HG02973 (cell line): Measurements from ENCODE around the gene CNTFR.
"Not testable (repeated sequence)": the region's sequence is repeated elsewhere in the genome, so short reads cannot be mapped to it uniquely, and the experiment has no call there.

Experiments used
- ATAC-seq: cut with Tn5 transposase; IDR thresholded peaks from one replicate; pipeline ENCODE4 v1.9.1; 2021; ENCODE audit warnings: moderate library complexity; ENCODE audit not compliant: unreplicated experiment

CNTFR gene

GRCh38 chr9:34589636-34590380 lies at the start of gene CNTFR:
CNTFR (minus strand) TSS chr9:34589724; CDS start chr9:34568981, 20,743 bp downstream.
- ATAC-seq, result no peak

- not testable (repeated sequence) for ATAC-seq
These were observed 49.8 kb upstream of the CNTFR start for GRCh38 chr9:34639322-34639721.

GRCh38 chr9:34638138-34638445 lies 48.6 kb upstream of the CNTFR start:
- no peak for ATAC-seq

GRCh38 chr9:34637356-34638137 lies 48.0 kb upstream of the CNTFR start, which contains the start of gene SIGMAR1:
SIGMAR1 (minus strand) TSS chr9:34637787; CDS start chr9:34637697, 90 bp downstream.
- peak; percentile 81 for ATAC-seq

- ATAC-seq, result peak; percentile 9
These were observed 47.3 kb upstream of the CNTFR start for GRCh38 chr9:34636791-34637355.

- no peak for ATAC-seq
These were observed 46.0 kb upstream of the CNTFR start for GRCh38 chr9:34635556-34635955.

- ATAC-seq, result no peak
These were observed 45.2 kb upstream of the CNTFR start for GRCh38 chr9:34634551-34635248.

GRCh38 chr9:34633851-34634550 lies 44.5 kb upstream of the CNTFR start:
- ATAC-seq, result no peak

GRCh38 chr9:34633166-34633565 lies 43.6 kb upstream of the CNTFR start:
- ATAC-seq, result no peak

- ATAC-seq, result no peak
These were observed 41.1 kb upstream of the CNTFR start for GRCh38 chr9:34630402-34631154.

- ATAC-seq, result no peak
These were observed 39.9 kb upstream of the CNTFR start for GRCh38 chr9:34629491-34629808.

GRCh38 chr9:34628656-34629490 lies 39.3 kb upstream of the CNTFR start, which contains the start of gene ARID3C:
ARID3C (minus strand) TSS chr9:34629066; CDS start chr9:34628014, 1,052 bp downstream.
- ATAC-seq, result no peak

- no peak for ATAC-seq
These were observed 38.5 kb upstream of the CNTFR start for GRCh38 chr9:34627716-34628655.

GRCh38 chr9:34625186-34625486 lies 35.6 kb upstream of the CNTFR start:
- ATAC-seq, result no peak

GRCh38 chr9:34624475-34625185 lies 35.1 kb upstream of the CNTFR start:
- ATAC-seq, result no peak

GRCh38 chr9:34623374-34624235 lies 34.1 kb upstream of the CNTFR start:
- ATAC-seq, result no peak
